IMR-90 (cell line): ENCODE results near the gene BLOC1S4.

Experiments used
- POLR2A ChIP-seq: IDR thresholded peaks from 2 replicates; pipeline ENCODE4 v1.6.1; 2012; ENCODE audit warnings: mild to moderate bottlenecking, low read depth, low read length
- RAD21 ChIP-seq: IDR thresholded peaks from 2 replicates; pipeline ENCODE4 v1.6.1; 2012; ENCODE audit warnings: low read length, improper control_type of control experiment
- RFX5 ChIP-seq: IDR thresholded peaks from 2 replicates; pipeline ENCODE4 v1.8.0; 2012; ENCODE audit warnings: low read depth, mild to moderate bottlenecking, low read length, moderate library complexity
- TF ChIP-seq, protein P1 (sequence below): conservative IDR thresholded peaks from 2 replicates; pipeline ENCODE4 v1.5.1; 2012; ENCODE audit warnings: mild to moderate bottlenecking, low read depth, low read length, improper control_type of control experiment
- TF ChIP-seq, protein P2 (sequence below): fragments of 150-350 bp; IDR thresholded peaks from 2 replicates; pipeline ENCODE4 v1.6.1; 2017; ENCODE audit warnings: mild to moderate bottlenecking, antibody characterized with exemption, low read length, low read depth

DNA sequence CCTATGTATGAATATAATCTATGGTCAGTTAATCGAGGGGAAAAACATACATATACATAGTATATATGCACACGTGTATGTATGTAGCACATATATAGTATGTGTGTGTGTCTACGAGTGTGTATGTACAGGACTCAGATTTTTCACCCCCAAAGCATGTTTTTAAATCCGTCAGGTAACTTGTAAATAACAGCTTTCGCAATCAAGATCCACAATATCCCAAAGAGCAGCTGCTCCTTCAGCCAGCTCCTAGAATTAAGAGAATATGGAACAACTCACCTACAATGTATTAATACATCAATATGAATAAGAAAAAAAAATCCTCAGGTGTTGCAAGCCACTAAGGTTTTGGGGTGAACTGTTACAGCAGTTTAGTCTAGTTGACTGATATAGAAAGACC is 9.8 kb upstream of the BLOC1S4 start:
- TF ChIP-seq, protein P1, sequence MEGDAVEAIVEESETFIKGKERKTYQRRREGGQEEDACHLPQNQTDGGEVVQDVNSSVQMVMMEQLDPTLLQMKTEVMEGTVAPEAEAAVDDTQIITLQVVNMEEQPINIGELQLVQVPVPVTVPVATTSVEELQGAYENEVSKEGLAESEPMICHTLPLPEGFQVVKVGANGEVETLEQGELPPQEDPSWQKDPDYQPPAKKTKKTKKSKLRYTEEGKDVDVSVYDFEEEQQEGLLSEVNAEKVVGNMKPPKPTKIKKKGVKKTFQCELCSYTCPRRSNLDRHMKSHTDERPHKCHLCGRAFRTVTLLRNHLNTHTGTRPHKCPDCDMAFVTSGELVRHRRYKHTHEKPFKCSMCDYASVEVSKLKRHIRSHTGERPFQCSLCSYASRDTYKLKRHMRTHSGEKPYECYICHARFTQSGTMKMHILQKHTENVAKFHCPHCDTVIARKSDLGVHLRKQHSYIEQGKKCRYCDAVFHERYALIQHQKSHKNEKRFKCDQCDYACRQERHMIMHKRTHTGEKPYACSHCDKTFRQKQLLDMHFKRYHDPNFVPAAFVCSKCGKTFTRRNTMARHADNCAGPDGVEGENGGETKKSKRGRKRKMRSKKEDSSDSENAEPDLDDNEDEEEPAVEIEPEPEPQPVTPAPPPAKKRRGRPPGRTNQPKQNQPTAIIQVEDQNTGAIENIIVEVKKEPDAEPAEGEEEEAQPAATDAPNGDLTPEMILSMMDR = no peak
- TF ChIP-seq POLR2A (no peak), RFX5 (no peak), RAD21 (no peak)
- TF ChIP-seq, protein P2, sequence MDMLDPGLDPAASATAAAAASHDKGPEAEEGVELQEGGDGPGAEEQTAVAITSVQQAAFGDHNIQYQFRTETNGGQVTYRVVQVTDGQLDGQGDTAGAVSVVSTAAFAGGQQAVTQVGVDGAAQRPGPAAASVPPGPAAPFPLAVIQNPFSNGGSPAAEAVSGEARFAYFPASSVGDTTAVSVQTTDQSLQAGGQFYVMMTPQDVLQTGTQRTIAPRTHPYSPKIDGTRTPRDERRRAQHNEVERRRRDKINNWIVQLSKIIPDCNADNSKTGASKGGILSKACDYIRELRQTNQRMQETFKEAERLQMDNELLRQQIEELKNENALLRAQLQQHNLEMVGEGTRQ = no peak
